Stimulated activated CD8-positive, alpha-beta memory T cell treated with anti-CD3 and anti-CD28 coated beads, Interleukin-2, amount 100 ng/mL, for 1 hour (primary cell): Measurements from ENCODE around the gene PINK1.
A peak's percentile ranks its signal among the peaks of the same experiment; 100 is the strongest.
"Not testable (repeated sequence)": the region's sequence is repeated elsewhere in the genome, so short reads cannot be mapped to it uniquely, and the experiment has no call there.

ENCODE experiments used
- DNase-seq, 2 donors: peaks; one replicate each; pipeline ENCODE4 v3.0.0-alpha.2; 2020; ENCODE audit warnings: low read depth in 2 of 2

PINK1 gene

DNA sequence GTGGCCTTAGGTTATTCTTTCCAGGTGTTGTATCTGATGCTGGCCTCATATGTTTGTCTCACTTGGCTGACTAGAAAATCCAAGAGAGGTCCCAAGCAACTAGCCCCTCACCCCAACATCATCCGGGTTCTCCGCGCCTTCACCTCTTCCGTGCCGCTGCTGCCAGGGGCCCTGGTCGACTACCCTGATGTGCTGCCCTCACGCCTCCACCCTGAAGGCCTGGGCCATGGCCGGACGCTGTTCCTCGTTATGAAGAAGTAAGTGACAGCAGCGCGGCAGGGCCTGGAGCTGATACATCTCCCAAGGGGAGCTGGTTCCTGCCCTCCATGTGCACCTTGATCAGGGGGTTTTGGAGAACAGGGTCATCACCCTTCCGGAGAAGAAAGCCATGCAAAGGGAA is 11.2 kb downstream of the PINK1 start:
- no peak for DNase-seq

DNA sequence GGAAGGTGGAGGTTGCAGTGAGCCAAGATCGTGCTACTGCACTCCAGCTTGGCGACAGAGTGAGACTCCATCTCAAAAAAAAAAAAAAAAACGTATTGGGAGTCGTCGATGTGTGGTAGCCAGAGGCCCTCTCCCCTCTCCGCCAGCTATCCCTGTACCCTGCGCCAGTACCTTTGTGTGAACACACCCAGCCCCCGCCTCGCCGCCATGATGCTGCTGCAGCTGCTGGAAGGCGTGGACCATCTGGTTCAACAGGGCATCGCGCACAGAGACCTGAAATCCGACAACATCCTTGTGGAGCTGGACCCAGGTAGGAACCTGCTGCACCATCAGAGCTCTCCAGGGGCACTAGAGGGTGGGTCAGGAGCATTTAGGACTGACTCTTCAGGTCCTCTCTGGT is 12.2 kb downstream of the PINK1 start:
- DNase-seq: no peak

DNA sequence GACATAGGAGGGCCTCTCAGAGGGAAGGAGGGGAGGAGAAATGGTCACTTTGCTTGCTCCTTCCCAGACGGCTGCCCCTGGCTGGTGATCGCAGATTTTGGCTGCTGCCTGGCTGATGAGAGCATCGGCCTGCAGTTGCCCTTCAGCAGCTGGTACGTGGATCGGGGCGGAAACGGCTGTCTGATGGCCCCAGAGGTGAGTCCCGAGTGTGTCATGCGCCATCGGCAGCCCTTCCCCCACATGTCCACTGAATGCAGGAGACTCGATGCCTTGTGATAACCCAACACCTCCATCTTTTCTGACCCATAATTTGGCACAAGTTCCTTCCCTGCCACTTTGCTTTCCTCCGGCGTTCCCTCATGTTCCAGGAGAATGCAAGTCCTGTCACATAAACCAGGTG is 15.2 kb downstream of the PINK1 start:
- no peak for DNase-seq

DNA sequence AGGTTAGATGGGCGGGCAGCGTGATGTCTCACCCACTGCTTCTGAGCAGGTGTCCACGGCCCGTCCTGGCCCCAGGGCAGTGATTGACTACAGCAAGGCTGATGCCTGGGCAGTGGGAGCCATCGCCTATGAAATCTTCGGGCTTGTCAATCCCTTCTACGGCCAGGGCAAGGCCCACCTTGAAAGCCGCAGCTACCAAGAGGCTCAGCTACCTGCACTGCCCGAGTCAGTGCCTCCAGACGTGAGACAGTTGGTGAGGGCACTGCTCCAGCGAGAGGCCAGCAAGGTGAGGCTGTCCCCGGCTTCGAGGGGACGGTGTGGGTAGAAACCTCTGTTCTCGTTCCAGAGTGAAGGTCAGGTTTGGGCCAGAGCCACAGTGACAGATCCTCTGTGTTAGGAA is 15.7 kb downstream of the PINK1 start:
- DNase-seq: no peak

GRCh38 chr1:20652300-20652699 is 19.0 kb downstream of the PINK1 start:
- no peak for DNase-seq

DNA sequence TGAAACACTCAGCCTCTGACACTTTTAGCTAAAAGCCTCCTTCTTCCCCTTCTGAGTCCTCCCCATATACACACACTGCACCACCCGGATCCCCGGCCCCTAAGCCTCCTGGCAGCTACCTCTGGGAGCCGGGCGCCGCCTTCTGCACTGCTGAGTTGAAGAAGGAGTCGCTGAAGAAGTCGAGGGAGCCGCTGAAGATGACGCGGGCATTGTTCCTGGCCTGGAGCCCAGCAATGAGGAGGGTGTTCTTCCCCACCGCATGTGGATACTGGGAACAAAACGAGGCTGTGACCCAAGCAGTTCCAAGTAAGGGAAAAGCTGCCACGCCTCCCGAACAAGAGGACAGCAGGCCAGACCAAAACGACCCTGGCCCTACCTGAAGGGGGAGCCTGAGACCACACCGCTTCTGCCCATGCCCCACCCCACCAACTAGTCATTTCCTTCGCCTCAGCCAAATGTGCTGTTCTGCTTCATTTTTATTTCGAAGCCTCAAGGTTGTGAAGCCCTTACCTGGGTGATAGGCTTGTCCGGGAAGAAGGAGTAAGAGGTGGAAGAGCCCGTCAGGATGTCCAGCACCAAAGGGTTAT is 20.9 kb downstream of the PINK1 start:
- DNase-seq: no peak

GRCh38 chr1:20657024-20657423 is 23.8 kb downstream of the PINK1 start:
- DNase-seq: no peak

DNA sequence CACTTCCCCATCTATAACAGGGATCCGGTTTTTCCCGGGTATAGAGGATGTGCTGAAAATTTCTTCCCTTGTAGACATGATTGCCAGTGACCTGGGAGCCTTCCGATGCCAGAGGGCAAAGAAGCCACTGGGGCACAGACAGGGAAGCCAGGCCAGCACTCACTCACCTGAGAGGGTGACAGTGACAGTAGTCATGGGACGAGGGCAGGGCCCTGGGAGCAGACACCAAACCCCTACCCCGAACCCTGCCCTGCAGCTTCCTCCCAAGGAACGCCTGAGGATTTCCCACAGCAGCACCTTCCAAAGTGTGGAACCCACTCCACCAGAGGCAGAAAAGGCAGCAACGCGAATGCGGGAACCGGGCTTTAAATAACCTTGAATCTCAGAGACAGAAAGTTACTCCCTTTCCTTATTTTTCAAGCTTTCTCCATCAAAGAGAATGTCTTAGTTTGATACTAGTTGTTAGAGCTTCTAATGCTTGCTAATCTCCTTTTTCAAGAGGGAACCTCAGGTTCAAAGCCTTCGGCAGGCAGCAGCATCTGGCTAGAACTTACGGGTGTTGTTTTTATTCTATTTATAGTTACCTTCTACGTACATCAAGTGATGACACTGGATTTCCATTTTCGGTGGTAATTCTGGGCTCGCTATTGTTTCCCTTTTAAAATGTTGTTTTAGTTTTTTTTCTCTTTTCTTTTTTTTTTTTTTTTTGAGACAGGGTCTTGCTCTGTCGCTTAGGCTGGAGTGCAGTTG is 25.1 kb downstream of the PINK1 start:
- DNase-seq: no peak

DNA sequence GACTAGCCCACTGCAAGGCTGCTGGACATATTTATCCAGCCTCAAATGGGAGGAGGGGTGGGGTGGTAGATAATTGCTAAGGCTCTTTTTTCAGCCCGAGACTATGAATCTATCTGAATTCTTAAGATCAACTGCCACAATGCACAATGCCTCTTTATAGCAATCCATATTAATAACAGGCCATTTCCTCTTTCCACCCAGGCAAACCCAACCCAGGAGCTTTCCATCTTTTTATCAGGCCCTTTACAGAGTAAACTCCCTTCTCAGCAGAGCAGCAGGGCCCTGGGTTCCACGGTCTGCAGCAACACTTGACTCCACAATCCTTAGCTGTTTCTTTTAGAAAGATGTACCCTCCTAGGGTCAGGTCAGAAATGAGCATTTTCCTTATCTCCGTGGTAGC is 27.1 kb downstream of the PINK1 start:
- DNase-seq: no peak

DNA sequence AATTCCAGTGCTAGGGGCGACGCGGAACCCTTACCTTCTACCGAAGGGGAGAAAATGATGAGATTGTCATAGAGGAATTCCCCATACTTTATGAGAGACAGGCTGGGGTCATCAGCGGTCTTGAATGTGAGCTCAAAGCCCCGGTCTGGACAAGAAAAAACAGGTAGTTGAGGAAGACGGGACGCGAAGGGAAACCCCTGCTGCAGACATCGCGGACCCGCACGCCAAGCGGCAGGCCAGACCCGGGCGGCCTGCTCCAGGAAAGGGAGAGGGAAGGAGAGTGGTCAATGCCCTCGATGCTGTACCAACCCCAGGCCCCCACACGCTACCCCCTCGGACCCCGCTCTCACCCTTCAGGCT is 27.6 kb downstream of the PINK1 start:
- no peak for DNase-seq

- DNase-seq: peak; percentile 84 to 86
Measured at GRCh38 chr1:20661207-20662109, 28.2 kb downstream of the PINK1 start, which contains the start of gene DDOST. TSS of gene DDOST (minus strand) at chr1:20661369. CDS start at chr1:20661350, 19 bp downstream.

DNA sequence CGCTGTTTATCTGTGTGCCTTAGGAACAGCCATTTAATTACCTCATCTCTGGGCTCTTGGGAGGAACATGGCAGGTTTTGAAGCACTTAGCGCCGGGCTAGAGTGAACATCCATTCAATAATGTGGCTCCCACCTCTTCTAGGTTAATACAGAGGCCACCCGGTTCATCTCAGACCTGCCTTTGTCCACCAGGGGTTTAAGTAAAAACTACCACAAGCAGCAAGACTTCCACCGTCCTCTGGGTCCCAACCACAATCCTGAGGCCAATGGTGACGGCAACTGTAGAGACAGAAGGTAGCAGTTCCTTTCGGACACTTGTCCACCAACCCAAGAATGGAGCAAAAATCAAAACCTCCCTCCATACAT is 28.8 kb downstream of the PINK1 start:
- DNase-seq: no peak

- DNase-seq: no peak
Measured at GRCh38 chr1:20663365-20663764, 30.1 kb downstream of the PINK1 start.

- DNase-seq: no peak
Measured at GRCh38 chr1:20663969-20664715, 30.9 kb downstream of the PINK1 start.

DNA sequence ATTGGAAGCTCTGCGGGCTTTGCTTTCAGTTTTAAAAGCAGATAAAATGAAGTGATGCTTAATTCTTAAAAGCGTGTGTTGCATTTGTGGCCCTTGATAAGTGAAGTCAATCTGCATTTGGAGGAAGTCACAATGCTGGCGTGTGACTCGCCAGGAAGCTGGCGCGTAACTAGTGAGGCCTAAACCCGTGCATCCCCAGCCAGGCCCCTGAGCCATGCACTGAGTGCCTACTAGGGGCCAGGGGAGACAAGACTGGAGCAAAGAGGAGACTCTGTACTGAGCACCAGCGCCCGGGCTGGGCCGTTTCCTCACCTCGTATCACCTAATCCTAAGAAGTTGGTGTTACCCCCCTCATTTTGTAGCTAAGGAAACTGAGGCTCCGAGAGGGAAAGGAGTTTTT is 32.5 kb downstream of the PINK1 start:
- DNase-seq: no peak

GRCh38 chr1:20666146-20666545 is 32.9 kb downstream of the PINK1 start:
- DNase-seq: no peak

DNA sequence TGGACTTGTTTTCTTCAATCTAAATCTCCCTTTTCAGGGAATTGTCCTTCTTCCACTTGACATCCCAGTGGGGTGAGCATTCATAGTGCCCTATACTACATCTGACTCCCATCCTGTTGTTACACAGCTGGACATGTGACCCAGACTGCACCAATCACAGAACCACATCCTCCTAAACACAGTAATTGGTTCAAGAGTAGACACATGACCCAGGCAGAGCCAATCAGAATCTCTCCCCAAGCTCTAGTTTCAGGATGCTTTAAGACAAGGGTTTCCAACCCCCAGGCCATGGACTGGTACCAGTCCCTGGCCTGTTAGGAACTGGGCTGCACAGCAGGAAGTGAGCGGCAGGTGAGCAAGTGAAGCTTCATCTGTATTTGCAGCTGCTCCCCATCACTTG is 33.5 kb downstream of the PINK1 start:
- DNase-seq: no peak

GRCh38 chr1:20668581-20668980 is 35.3 kb downstream of the PINK1 start:
- no peak for DNase-seq

DNA sequence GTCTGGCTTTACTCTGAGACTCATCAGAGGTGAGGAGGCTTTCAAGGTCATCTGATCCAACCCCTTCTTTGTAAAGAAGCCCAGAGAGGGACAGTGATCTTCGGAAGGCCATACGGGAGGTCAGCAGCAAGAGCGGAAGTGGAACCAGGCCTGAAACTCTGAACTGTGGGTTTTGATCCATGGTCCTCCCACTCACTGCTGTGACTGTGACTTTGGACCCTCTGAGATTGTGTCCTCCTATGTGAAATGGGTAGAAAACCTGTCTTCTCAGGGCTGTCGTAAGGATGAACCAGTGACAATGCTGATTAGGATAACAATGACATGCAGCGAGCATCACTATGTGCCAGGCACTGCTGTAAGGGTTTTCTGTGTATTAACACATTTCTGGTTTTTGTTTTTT is 37.7 kb downstream of the PINK1 start:
- DNase-seq: no peak

DNA sequence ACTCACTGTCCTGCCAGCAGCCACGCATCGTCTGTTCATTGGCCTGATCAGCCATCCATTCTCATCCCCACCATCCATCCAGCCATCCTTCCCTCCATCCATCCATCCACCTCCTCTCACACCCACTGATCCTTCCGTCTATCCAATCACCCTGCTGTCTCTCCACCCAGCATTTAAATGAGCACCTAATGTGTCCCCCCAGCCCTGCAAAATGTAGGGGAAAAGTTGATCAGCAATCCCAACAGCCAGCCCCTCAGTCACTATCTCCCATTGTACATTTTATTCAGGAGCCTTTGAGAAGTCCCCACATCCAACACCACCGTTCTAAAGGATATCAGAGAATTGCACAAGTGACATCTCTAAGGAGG is 39.0 kb downstream of the PINK1 start:
- no peak for DNase-seq

DNA sequence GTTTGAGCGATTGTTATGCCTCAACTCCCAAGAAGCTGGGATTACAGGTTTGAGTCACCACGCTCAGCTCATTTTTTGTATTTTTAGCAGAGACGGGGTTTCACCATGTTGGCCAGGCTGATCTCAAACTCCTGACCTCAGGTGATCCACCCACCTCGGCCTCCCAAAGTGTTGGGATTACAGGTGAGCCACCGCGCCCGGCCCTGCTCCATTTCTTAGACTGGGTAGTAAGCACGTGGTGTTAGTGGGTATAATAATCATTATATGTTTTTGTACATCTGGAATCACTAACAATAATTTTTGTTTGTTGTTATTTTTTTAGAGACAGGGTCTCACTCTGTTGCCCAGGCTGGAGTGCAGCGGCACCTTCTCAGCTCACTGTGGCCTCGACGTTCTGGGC is 40.4 kb downstream of the PINK1 start:
- not testable (repeated sequence) for DNase-seq

- no peak for DNase-seq
Measured at GRCh38 chr1:20678599-20678998, 45.3 kb downstream of the PINK1 start.
